Measurements from ENCODE around the gene MYLK4.

The MYLK4 gene

DNA sequence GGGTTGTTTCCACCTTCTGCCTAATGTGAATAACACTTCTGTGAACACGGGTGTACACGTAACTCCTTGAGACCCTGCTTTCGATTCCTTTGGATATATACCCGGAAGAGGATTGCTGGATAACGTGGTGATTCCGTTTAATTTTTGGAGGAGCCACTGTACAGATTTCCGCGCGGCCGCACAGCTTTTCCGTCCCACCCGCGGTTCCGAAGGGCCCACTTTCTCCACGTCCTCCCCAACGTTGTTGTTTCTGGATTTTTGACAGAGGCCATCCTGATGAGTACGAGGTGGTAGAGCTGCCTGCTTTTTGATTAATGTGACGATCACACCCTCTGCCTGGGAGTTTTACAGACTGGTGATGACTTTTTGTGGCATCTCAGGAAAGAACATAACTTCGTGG is 114.0 kb downstream of the MYLK4 start:
- H3K4me3 ChIP-seq (ENCODE audit: low read length) = no peak overlapping the region
- no peak overlapping the region for H3K27ac ChIP-seq (ENCODE audit: low read depth, low read length)
- no peaks in the 10 kb centered on the region for H3K36me3 ChIP-seq (ENCODE audit: insufficient read depth, low read length)
- WGBS = 97% methylated on average over 19 of the region's 19 CpGs
- H3K4me1 ChIP-seq (ENCODE audit: insufficient read depth, low read length) = peaks cover 24% of the 10 kb centered on the region
- peaks cover 21% of the 10 kb centered on the region for H3K27me3 ChIP-seq (ENCODE audit: insufficient read depth, low read length)
- H3K9ac ChIP-seq (ENCODE audit: low read depth, low read length) = no peak overlapping the region
- H3K9me3 ChIP-seq (ENCODE audit: insufficient read depth, low read depth, low read length) = no peaks in the 10 kb centered on the region

DNA sequence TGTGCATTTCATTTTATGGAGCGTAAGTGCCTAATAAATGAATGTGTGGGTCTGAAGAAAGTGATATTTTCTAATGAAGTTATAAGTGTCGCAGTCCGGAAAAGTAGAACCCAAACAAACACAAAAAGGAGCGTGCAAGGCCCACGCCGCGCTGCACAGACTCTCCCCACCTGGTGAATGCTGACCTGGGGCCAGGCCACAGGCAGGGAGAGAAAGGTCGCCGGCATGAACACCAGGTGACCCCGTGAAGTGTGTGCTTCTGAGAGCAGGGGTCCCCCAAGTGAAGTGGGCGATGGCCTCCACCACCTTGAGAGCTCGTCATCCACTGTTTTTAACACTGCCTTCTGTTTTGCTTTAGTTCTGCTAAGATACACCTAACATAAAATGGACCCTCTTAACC is 114.8 kb downstream of the MYLK4 start:
- Histone ChIP-seq H3K4me3 (ENCODE audit: low read length) (no peak overlapping the region), H3K9ac (ENCODE audit: low read depth, low read length) (no peak overlapping the region), H3K36me3 (ENCODE audit: insufficient read depth, low read length) (no peaks in the 10 kb centered on the region), H3K27me3 (ENCODE audit: insufficient read depth, low read length) (peaks cover 21% of the 10 kb centered on the region), H3K27ac (ENCODE audit: low read depth, low read length) (no peak overlapping the region), H3K4me1 (ENCODE audit: insufficient read depth, low read length) (peaks cover 29% of the 10 kb centered on the region), H3K9me3 (ENCODE audit: insufficient read depth, low read depth, low read length) (no peaks in the 10 kb centered on the region)
- 92% methylated on average over 12 of the region's 12 CpGs for WGBS

DNA sequence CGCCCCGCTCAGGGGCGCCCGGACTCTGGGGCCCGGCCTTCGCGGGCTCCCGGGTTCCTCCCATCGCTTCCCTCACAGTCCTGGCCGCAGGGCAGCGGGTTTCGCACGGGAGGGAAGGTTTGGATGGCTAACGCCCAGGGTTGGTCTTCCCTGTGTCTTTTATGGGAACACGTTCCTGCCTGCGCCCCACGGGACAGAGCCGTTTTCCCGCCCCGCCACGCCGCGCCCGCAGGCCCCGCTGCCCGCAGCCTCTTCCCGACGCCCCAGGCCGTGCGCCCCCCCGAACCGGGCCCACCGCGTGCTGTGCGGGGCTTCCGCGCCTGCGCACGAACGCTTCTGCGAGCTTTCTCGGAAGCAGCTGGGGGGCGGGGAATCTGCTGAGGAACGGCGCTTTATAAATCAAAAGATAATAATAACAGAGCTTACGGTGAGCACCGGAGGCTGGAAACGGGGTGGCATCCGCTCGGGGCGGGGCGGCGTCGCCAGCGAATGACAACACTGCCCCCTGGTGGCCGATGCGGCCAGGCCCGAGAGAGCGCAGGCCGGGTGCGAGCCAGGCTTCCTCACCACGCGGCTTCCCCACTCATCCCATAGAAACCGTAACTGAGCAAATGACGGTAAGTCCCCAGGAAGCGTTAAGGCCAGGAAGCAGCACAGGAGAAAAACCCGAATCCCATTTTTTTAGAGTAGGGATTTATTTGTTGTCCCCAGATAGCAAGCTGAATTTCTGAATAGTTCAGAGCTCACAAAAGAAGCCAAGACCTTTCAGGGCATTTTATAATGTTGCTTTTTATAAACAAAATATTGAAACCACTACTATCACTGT is 116.4 kb downstream of the MYLK4 start:
- H3K27me3 ChIP-seq (ENCODE audit: insufficient read depth, low read length) = peaks cover 21% of the 10 kb centered on the region
- H3K9me3 ChIP-seq (ENCODE audit: insufficient read depth, low read depth, low read length) = no peaks in the 10 kb centered on the region
- H3K9ac ChIP-seq (ENCODE audit: low read depth, low read length) = peak overlapping the region; percentile 48
- 5% methylated on average over 67 of the region's 67 CpGs for WGBS
- H3K4me1 ChIP-seq (ENCODE audit: insufficient read depth, low read length) = peaks cover 25% of the 10 kb centered on the region
- no peak overlapping the region for H3K27ac ChIP-seq (ENCODE audit: low read depth, low read length)
- no peaks in the 10 kb centered on the region for H3K36me3 ChIP-seq (ENCODE audit: insufficient read depth, low read length)
- H3K4me3 ChIP-seq (ENCODE audit: low read length) = peak overlapping the region; percentile 47

DNA sequence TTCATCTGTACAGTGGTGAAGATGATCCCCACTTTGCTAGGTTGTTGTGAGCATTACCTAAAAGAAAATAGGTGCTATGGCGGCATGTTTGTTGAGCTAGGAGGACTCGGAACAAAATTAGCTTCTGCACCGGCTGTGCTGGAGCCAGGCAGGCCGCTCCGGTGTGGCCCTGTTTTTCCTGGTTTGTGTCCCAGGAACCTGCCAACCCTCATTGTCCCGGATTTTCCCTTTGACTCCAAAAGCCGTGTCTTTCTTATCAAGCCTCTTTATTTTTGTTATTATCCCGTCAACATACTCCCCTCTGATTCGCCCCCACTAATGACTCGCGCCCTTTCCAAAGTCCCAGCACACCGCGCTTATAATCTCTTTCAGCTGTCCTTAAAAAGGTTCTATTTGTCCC is 117.0 kb downstream of the MYLK4 start:
- WGBS = 82% methylated on average over 13 of the region's 13 CpGs
- Histone ChIP-seq H3K27me3 (ENCODE audit: insufficient read depth, low read length) (peaks cover 21% of the 10 kb centered on the region), H3K4me1 (ENCODE audit: insufficient read depth, low read length) (peaks cover 25% of the 10 kb centered on the region), H3K27ac (ENCODE audit: low read depth, low read length) (no peak overlapping the region), H3K4me3 (ENCODE audit: low read length) (peak overlapping the region; percentile 47), H3K36me3 (ENCODE audit: insufficient read depth, low read length) (no peaks in the 10 kb centered on the region), H3K9ac (ENCODE audit: low read depth, low read length) (peak overlapping the region; percentile 48), H3K9me3 (ENCODE audit: insufficient read depth, low read depth, low read length) (no peaks in the 10 kb centered on the region)

DNA sequence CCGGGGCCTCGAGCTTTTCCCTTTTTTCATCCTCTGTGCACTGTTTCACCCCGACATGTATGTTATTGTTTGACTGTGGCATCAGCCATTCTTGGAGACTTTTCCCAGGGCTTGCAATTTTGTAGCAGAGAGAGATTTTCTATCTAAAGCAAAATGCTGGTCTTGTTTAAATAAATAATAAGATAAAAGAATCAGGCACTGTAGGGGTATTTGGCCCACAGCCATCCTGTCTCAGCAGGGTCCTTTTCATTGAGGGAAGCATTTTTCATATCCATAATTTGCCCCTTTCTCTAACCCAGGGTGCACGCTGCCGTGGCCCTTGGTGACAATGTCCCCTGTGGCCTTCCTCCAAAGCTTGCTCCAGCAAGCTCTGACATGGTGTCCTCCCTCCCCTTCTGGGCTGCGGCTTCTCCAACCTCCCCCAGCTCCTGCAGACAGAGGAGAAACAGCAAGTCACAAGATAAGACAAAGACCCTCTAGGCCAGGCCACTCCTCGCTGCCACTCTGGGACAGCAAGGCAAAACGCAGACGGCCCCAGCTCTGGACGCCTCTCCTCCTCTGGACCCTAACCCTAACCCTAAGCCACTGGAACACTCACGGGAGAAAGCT is 117.6 kb downstream of the MYLK4 start:
- peaks cover 25% of the 10 kb centered on the region for H3K4me1 ChIP-seq (ENCODE audit: insufficient read depth, low read length)
- H3K9ac ChIP-seq (ENCODE audit: low read depth, low read length) = no peak overlapping the region
- H3K27me3 ChIP-seq (ENCODE audit: insufficient read depth, low read length) = peaks cover 21% of the 10 kb centered on the region
- H3K4me3 ChIP-seq (ENCODE audit: low read length) = no peak overlapping the region
- no peak overlapping the region for H3K27ac ChIP-seq (ENCODE audit: low read depth, low read length)
- no peaks in the 10 kb centered on the region for H3K9me3 ChIP-seq (ENCODE audit: insufficient read depth, low read depth, low read length)
- H3K36me3 ChIP-seq (ENCODE audit: insufficient read depth, low read length) = no peaks in the 10 kb centered on the region
- 90% methylated on average over 11 of the region's 11 CpGs for WGBS

DNA sequence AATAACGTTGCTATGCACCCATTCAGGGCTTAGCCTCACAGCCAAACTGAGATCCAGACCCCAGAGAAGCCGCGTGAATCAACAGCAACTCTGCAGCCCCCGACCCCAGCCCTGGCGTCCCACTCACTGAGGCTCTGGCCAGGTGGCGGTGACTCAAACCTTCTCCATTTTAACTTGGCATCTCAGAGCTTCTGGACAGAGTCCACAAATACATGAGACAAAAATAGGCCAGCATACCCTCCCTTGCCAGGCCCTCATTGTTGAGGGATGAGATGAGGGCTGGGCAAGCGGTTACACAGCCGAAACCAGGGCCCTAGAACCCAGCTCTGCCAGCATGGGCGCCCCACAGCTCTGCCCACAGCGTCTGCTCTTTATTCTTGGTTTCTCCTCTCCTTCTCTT is 118.4 kb downstream of the MYLK4 start:
- peaks cover 25% of the 10 kb centered on the region for H3K4me1 ChIP-seq (ENCODE audit: insufficient read depth, low read length)
- no peak overlapping the region for H3K27ac ChIP-seq (ENCODE audit: low read depth, low read length)
- WGBS = 91% methylated on average over 10 of the region's 10 CpGs
- H3K4me3 ChIP-seq (ENCODE audit: low read length) = no peak overlapping the region
- H3K9ac ChIP-seq (ENCODE audit: low read depth, low read length) = no peak overlapping the region
- H3K27me3 ChIP-seq (ENCODE audit: insufficient read depth, low read length) = peaks cover 21% of the 10 kb centered on the region
- no peaks in the 10 kb centered on the region for H3K9me3 ChIP-seq (ENCODE audit: insufficient read depth, low read depth, low read length)
- no peaks in the 10 kb centered on the region for H3K36me3 ChIP-seq (ENCODE audit: insufficient read depth, low read length)

DNA sequence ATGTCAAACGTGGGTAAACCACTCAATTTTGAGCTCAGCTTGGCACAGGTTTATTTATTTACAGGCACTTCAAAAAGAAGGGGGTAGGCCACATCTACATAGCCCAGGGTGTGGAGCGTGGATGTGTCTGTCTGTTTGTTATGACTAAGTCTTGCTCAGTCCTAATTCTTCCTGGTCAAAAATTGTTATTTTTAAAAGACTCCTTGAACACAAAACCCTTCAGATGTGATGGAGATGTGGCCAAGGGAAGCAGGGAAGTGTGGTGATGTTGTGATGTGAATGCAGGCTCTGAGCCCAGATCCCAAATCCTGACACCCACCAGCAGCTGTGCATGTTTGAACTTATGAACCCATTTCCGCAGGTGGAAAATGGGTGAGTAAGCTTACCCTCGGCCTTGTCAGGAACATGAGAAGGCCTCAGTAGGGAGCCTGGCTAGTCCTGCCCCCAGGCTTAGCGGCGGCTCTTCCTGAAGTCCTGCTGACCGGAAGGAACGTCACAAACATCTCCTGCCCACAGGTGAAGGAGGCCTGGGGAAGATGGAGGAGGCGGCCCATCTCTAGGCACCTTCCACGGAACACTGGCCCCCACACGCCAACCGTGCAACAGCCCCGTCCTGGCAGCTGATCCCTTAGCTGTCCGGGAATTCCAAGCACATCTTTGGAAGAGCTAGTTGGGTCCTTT is 119.7 kb downstream of the MYLK4 start:
- 67% methylated on average over 14 of the region's 14 CpGs for WGBS
- no peaks in the 10 kb centered on the region for H3K9me3 ChIP-seq (ENCODE audit: insufficient read depth, low read depth, low read length)
- H3K4me3 ChIP-seq (ENCODE audit: low read length) = no peak overlapping the region
- H3K9ac ChIP-seq (ENCODE audit: low read depth, low read length) = no peak overlapping the region
- H3K27me3 ChIP-seq (ENCODE audit: insufficient read depth, low read length) = peaks cover 21% of the 10 kb centered on the region
- peaks cover 25% of the 10 kb centered on the region for H3K4me1 ChIP-seq (ENCODE audit: insufficient read depth, low read length)
- no peak overlapping the region for H3K27ac ChIP-seq (ENCODE audit: low read depth, low read length)
- H3K36me3 ChIP-seq (ENCODE audit: insufficient read depth, low read length) = no peaks in the 10 kb centered on the region

DNA sequence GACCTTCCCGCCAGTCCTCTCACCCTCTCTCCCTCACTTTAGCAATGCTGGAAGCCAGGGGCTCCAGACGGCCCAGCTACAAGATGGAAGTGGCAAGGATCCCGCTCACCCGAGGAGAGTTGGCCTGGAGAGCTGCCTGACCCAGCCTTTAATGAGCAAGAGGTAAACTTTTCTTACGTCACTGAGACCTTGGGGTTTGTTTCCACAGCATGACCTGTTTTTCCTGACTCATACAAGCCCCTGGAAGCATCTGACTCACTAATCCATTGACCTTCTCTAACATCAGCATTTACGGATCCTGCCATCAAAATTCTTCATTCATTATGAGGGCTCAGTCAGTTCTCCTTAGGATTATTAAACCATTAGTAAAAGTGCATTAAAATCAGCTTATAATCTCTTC is 120.4 kb downstream of the MYLK4 start:
- 81% methylated on average over 6 of the region's 6 CpGs for WGBS
- H3K27ac ChIP-seq (ENCODE audit: low read depth, low read length) = no peak overlapping the region
- H3K9ac ChIP-seq (ENCODE audit: low read depth, low read length) = no peak overlapping the region
- peaks cover 20% of the 10 kb centered on the region for H3K27me3 ChIP-seq (ENCODE audit: insufficient read depth, low read length)
- no peak overlapping the region for H3K4me3 ChIP-seq (ENCODE audit: low read length)
- H3K36me3 ChIP-seq (ENCODE audit: insufficient read depth, low read length) = no peaks in the 10 kb centered on the region
- peaks cover 25% of the 10 kb centered on the region for H3K4me1 ChIP-seq (ENCODE audit: insufficient read depth, low read length)
- H3K9me3 ChIP-seq (ENCODE audit: insufficient read depth, low read depth, low read length) = no peaks in the 10 kb centered on the region

DNA sequence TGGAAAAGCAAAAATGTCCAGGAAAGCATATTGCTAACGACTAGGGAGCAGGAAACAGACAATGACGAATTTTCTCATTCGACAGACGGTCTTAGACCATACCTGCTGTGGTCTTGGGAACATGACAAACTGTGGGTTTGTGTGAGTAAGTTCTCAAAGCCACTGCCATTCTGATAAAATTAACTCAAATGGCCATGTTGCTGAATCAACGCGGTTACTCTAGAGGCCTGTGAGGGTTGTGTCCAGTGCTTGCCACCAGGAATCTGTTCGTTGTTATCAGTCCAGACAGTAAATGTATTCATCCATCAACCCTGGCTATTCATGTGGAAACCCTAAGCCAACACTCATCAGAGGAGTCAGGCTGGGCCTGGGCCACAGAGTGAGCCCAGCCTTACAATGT is 124.3 kb downstream of the MYLK4 start:
- Histone ChIP-seq H3K4me1 (ENCODE audit: insufficient read depth, low read length) (peaks cover 9% of the 10 kb centered on the region), H3K27me3 (ENCODE audit: insufficient read depth, low read length) (no peaks in the 10 kb centered on the region), H3K27ac (ENCODE audit: low read depth, low read length) (no peak overlapping the region), H3K9ac (ENCODE audit: low read depth, low read length) (no peak overlapping the region), H3K4me3 (ENCODE audit: low read length) (no peak overlapping the region), H3K36me3 (ENCODE audit: insufficient read depth, low read length) (no peaks in the 10 kb centered on the region), H3K9me3 (ENCODE audit: insufficient read depth, low read depth, low read length) (no peaks in the 10 kb centered on the region)
- WGBS = 93% methylated on average over 7 of the region's 7 CpGs

DNA sequence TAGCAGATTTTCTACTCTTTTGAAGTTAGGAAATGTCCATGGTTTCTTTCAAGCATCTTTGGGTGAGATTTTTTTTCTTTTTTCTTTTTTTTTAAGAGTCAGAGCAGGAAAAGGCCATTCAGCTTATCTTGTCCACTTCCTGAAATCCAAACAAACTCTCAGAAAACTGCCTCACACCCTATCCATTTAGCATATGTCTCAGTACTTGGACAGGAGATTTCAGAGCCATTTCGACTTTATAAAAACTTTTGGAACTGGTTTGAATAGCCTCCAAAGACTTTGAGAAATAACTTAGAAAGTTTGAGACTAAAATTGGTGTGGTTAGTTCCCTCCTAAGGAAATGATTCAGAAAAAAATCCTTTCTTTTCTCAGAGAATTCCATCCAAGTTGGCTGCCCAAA is 125.1 kb downstream of the MYLK4 start:
- 94% methylated on average over 1 of the region's 1 CpG for WGBS
- H3K27me3 ChIP-seq (ENCODE audit: insufficient read depth, low read length) = no peaks in the 10 kb centered on the region
- no peak overlapping the region for H3K27ac ChIP-seq (ENCODE audit: low read depth, low read length)
- H3K4me1 ChIP-seq (ENCODE audit: insufficient read depth, low read length) = peaks cover 4% of the 10 kb centered on the region; the same call in 1 of the 2 replicates
- H3K4me3 ChIP-seq (ENCODE audit: low read length) = no peak overlapping the region
- no peak overlapping the region for H3K9ac ChIP-seq (ENCODE audit: low read depth, low read length)
- no peaks in the 10 kb centered on the region for H3K9me3 ChIP-seq (ENCODE audit: insufficient read depth, low read depth, low read length)
- H3K36me3 ChIP-seq (ENCODE audit: insufficient read depth, low read length) = no peaks in the 10 kb centered on the region

DNA sequence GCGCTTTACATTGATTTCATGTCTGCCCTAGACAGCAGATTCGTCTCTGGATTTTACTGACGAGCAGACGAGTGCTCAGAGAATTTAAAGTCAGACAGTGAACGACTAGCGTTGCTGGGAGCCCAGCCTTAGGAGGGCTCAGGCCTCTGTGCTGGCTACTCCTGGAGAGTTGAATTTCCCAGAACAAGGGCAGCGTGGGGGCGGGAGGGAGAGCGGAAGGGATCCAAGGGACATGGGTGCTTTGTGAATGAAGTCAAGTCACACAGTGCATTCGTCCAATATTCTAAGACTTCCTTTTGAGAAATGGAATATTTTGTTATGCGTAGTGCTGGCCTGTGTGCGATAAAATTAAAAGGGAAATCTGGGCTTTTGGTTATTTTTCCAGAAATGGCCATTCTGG is 126.5 kb downstream of the MYLK4 start:
- no peak overlapping the region for H3K27ac ChIP-seq (ENCODE audit: low read depth, low read length)
- no peaks in the 10 kb centered on the region for H3K4me1 ChIP-seq (ENCODE audit: insufficient read depth, low read length)
- no peaks in the 10 kb centered on the region for H3K9me3 ChIP-seq (ENCODE audit: insufficient read depth, low read depth, low read length)
- no peaks in the 10 kb centered on the region for H3K27me3 ChIP-seq (ENCODE audit: insufficient read depth, low read length)
- WGBS = 91% methylated on average over 12 of the region's 12 CpGs
- H3K4me3 ChIP-seq (ENCODE audit: low read length) = no peak overlapping the region
- no peaks in the 10 kb centered on the region for H3K36me3 ChIP-seq (ENCODE audit: insufficient read depth, low read length)
- no peak overlapping the region for H3K9ac ChIP-seq (ENCODE audit: low read depth, low read length)
